HEK293 (cell line): ENCODE measurements around the gene ACOX2.

ENCODE experiments used
- CTCF ChIA-PET: fragments of 350-600 bp; formaldehyde crosslinking; extraction: SDS; loops from one replicate; lab custom pipeline; 2021; ENCODE audit warnings: antibody characterized with exemption; lab: Yijun Ruan, JAX
- POLR2A ChIA-PET: fragments of 300-600 bp; formaldehyde crosslinking; extraction: SDS; loops from one replicate; lab custom pipeline; 2020; ENCODE audit warnings: antibody characterized with exemption, inconsistent platforms; lab: Yijun Ruan, JAX
- H3K27ac ChIP-seq: fragments of 200-500 bp; sonication (Bioruptor generic); 2 replicates; pipeline ENCODE4 v1.5.1; 2014; ENCODE audit warnings: low read depth, low read length, control low read depth, inconsistent platforms; ENCODE audit errors: extremely low read depth
- H3K36me3 ChIP-seq, 2 experiments: fragments of 200-500 bp in 1 of 2; sonication (Bioruptor generic) in 1 of 2; 1 replicate in 1 of 2; 2 replicates in 1 of 2; pipeline ENCODE4 v1.5.1; 2014 to 2017; ENCODE audit warnings: inconsistent platforms in 2 of 2, low read length in 2 of 2; ENCODE audit not compliant: control insufficient read depth in 2 of 2, insufficient read depth in 1 of 2
- H3K4me1 ChIP-seq: fragments of 200-500 bp; sonication (Bioruptor generic); 2 replicates; pipeline ENCODE4 v1.5.1; 2014; ENCODE audit warnings: mild to moderate bottlenecking, low read length, inconsistent platforms; ENCODE audit not compliant: control insufficient read depth, insufficient read depth
- H3K4me3 ChIP-seq: 2 replicates; pipeline ENCODE4 v1.5.1; 2011; ENCODE audit warnings: low read depth, mild to moderate bottlenecking, control low read depth, low read length, moderate library complexity
- H3K9me3 ChIP-seq: fragments of 200-500 bp; sonication (Bioruptor generic); 2 replicates; pipeline ENCODE4 v1.5.1; 2014; ENCODE audit warnings: low read depth, low read length, inconsistent platforms; ENCODE audit not compliant: control insufficient read depth, insufficient read depth
- AEBP2 ChIP-seq: fragments of 450-650 bp; formaldehyde crosslinking; IDR thresholded peaks from 2 replicates; pipeline ENCODE4 v1.5.1; 2016; ENCODE audit warnings: missing biosample characterization, missing genetic modification characterization, borderline replicate concordance
- ATF2 ChIP-seq: fragments of 450-650 bp; formaldehyde crosslinking; IDR thresholded peaks from 2 replicates; pipeline ENCODE4 v1.5.1; 2016; ENCODE audit warnings: missing biosample characterization, missing genetic modification characterization, low read depth
- ELK4 ChIP-seq: IDR thresholded peaks from 2 replicates; pipeline ENCODE4 v1.6.1; 2011; ENCODE audit warnings: mild to moderate bottlenecking, low read depth, low read length, borderline replicate concordance
- GLI2 ChIP-seq: fragments of 450-650 bp; formaldehyde crosslinking; IDR thresholded peaks from 2 replicates; pipeline ENCODE4; 2017; ENCODE audit warnings: missing biosample characterization, missing genetic modification characterization, low read depth, borderline replicate concordance
- GLIS2 ChIP-seq: fragments of 450-650 bp; formaldehyde crosslinking; IDR thresholded peaks from 2 replicates; pipeline ENCODE4 v1.5.1; 2016; ENCODE audit warnings: missing biosample characterization, missing genetic modification characterization
- SCRT1 ChIP-seq: fragments of 450-650 bp; formaldehyde crosslinking; IDR thresholded peaks from 2 replicates; pipeline ENCODE4 v1.5.1; 2016; ENCODE audit warnings: missing biosample characterization, missing genetic modification characterization, borderline replicate concordance
- ZNF138 ChIP-seq: fragments of 450-650 bp; formaldehyde crosslinking; IDR thresholded peaks from 2 replicates; pipeline ENCODE4 v1.5.1; 2016; ENCODE audit warnings: missing biosample characterization, missing genetic modification characterization, borderline replicate concordance
- ZNF169 ChIP-seq: fragments of 450-650 bp; formaldehyde crosslinking; IDR thresholded peaks from 2 replicates; pipeline ENCODE4 v1.5.1; 2016; ENCODE audit warnings: missing biosample characterization, missing genetic modification characterization
- ZNF18 ChIP-seq: fragments of 450-650 bp; formaldehyde crosslinking; IDR thresholded peaks from 2 replicates; pipeline ENCODE4 v1.5.1; 2016; ENCODE audit warnings: missing biosample characterization, missing genetic modification characterization
- ZNF335 ChIP-seq: fragments of 450-650 bp; formaldehyde crosslinking; conservative IDR thresholded peaks from 2 replicates; pipeline ENCODE4 v1.5.1; 2016; ENCODE audit warnings: missing biosample characterization, missing genetic modification characterization
- ZNF341 ChIP-seq: fragments of 450-650 bp; formaldehyde crosslinking; IDR thresholded peaks from 2 replicates; pipeline ENCODE4; 2016; ENCODE audit warnings: low read depth, missing biosample characterization, missing genetic modification characterization
- ZNF488 ChIP-seq: fragments of 450-650 bp; formaldehyde crosslinking; IDR thresholded peaks from 2 replicates; pipeline ENCODE4 v1.5.1; 2016; ENCODE audit warnings: missing biosample characterization, missing genetic modification characterization
- ZNF561 ChIP-seq: fragments of 450-650 bp; IDR thresholded peaks from 2 replicates; pipeline ENCODE4 v1.5.1; 2018; ENCODE audit warnings: missing biosample characterization, missing genetic modification characterization, borderline replicate concordance
- ZNF585B ChIP-seq: fragments of 450-650 bp; formaldehyde crosslinking; IDR thresholded peaks from 2 replicates; pipeline ENCODE4 v1.5.1; 2016; ENCODE audit warnings: missing biosample characterization, missing genetic modification characterization
- ZNF624 ChIP-seq: fragments of 450-650 bp; formaldehyde crosslinking; IDR thresholded peaks from 2 replicates; pipeline ENCODE4 v1.5.1; 2017; ENCODE audit warnings: missing biosample characterization, missing genetic modification characterization
- ZNF626 ChIP-seq: fragments of 450-650 bp; sonication (Bioruptor Pico); formaldehyde crosslinking; IDR thresholded peaks from 2 replicates; pipeline ENCODE4 v1.5.1; 2018; ENCODE audit warnings: missing biosample characterization, missing genetic modification characterization, inconsistent platforms
- ZNF704 ChIP-seq: fragments of 450-650 bp; formaldehyde crosslinking; IDR thresholded peaks from 2 replicates; pipeline ENCODE4 v1.5.1; 2016; ENCODE audit warnings: missing biosample characterization, missing genetic modification characterization
- ZNF776 ChIP-seq: fragments of 450-650 bp; formaldehyde crosslinking; IDR thresholded peaks from 2 replicates; pipeline ENCODE4 v1.5.0; 2017; ENCODE audit warnings: missing biosample characterization, missing genetic modification characterization, borderline replicate concordance

Gene ACOX2

GRCh38 chr3:58572013-58572633 is 35.1 kb upstream of the ACOX2 start:
- POLR2A ChIA-PET = no interaction called here

More at GRCh38 chr3:58572013-58572633, 35.1 kb upstream of the ACOX2 start:
- Histone ChIP-seq H3K9me3 (no peaks in the 10 kb centered on the region), H3K4me3 (no peak overlapping the region), H3K4me1 (no peaks in the 10 kb centered on the region), H3K36me3 (no peaks in the 10 kb centered on the region), H3K27ac (no peak overlapping the region)
- CTCF ChIA-PET = interaction anchor here (0.7 to 9.7 kb wide), 4 partner anchors 12 to 983 kb away, joined by 3 to 159 read pairs (median 4); no protein-coding TSS in a partner anchor
- no peak for TF ChIP-seq ZNF704 (tag by site-specific recombination)
- TF ChIP-seq ZNF624 (tag by site-specific recombination) = no peak
- no peak for TF ChIP-seq ZNF341 (tag by site-specific recombination)
- TF ChIP-seq ZNF776 = no peak
- no peak for TF ChIP-seq ZNF561 (tag by site-specific recombination)
- TF ChIP-seq ZNF138 = no peak
- no peak for TF ChIP-seq ATF2 (tag by site-specific recombination)
- TF ChIP-seq SCRT1 (tag by site-specific recombination) = no peak
- TF ChIP-seq ZNF335 = no peak
- TF ChIP-seq ZNF488 (tag by site-specific recombination) = no peak
- TF ChIP-seq ZNF18 = no peak
- TF ChIP-seq ELK4 = no peak
- no peak for TF ChIP-seq GLI2 (tag by site-specific recombination)
- no peak for TF ChIP-seq ZNF169
- TF ChIP-seq AEBP2 (tag by site-specific recombination) = no peak
- no peak for TF ChIP-seq GLIS2 (tag by site-specific recombination)
- TF ChIP-seq ZNF585B (tag by site-specific recombination) = no peak
- TF ChIP-seq ZNF626 (tag by site-specific recombination) = no peak
